PC-9 (cell line): ENCODE measurements around the gene CEP135. TPM values are rescaled to one million over a fixed set of nuclear protein-coding genes. Genes with fewer than 3 reads are reported as not detected.
A peak's percentile ranks its signal among the peaks of the same experiment; 100 is the strongest.

Experiments used
- BruUV-seq: library from RNA; stranded (reverse); fragments of 400-500 nt; replicated peaks from 2 replicates; lab custom pipeline; 2021; lab: Mats Ljungman, UMichigan
- CTCF ChIA-PET: fragments of 300-600 bp; sonication (Branson Sonifier 250); formaldehyde crosslinking; loops from one replicate; lab custom pipeline; 2022; ENCODE audit warnings: antibody characterized with exemption; lab: Charles Lee
- POLR2A ChIA-PET: fragments of 300-600 bp; sonication (Branson Sonifier 250); formaldehyde crosslinking; loops from one replicate; lab custom pipeline; 2022; ENCODE audit warnings: antibody characterized with exemption; ENCODE audit not compliant: unreplicated experiment; lab: Charles Lee
- DNase-seq, 2 experiments: peaks; one replicate each; pipeline versions ENCODE4 v3.0.0 to v3.0.0-alpha.2; 2015 to 2022; ENCODE audit warnings: mixed read lengths in 1 of 2
- H2AFZ ChIP-seq: fragments of 200-600 bp; sonication (generic); 2 replicates; pipeline ENCODE4 v1.8.1; 2017; ENCODE audit warnings: antibody characterized with exemption
- H3F3A ChIP-seq: fragments of 200-600 bp; sonication (generic); 2 replicates; pipeline ENCODE4 v1.8.1; 2017; ENCODE audit warnings: antibody characterized with exemption, mild to moderate bottlenecking, low read depth; ENCODE audit not compliant: insufficient read depth
- H3K27ac ChIP-seq: fragments of 200-600 bp; sonication (generic); 2 replicates; pipeline ENCODE4 v1.6.1; 2016; ENCODE audit warnings: mixed run types
- H3K27me3 ChIP-seq: fragments of 200-600 bp; sonication (generic); 2 replicates; pipeline ENCODE4 v1.6.1; 2016; ENCODE audit warnings: low read depth, mixed run types; ENCODE audit not compliant: insufficient read depth
- H3K36me3 ChIP-seq: fragments of 200-600 bp; sonication (generic); 2 replicates; pipeline ENCODE4 v1.6.1; 2016; ENCODE audit warnings: low read depth, mixed run types
- H3K4me1 ChIP-seq: fragments of 200-600 bp; sonication (generic); replicated peaks from 2 replicates; pipeline ENCODE4 v1.6.1; 2016; ENCODE audit warnings: mixed run types; ENCODE audit not compliant: insufficient read depth
- H3K4me2 ChIP-seq: fragments of 200-600 bp; sonication (generic); 2 replicates; pipeline ENCODE4 v1.6.1; 2017; ENCODE audit warnings: mixed run types
- H3K4me3 ChIP-seq: fragments of 200-600 bp; sonication (generic); 2 replicates; pipeline ENCODE4 v1.6.1; 2016; ENCODE audit warnings: mixed run types
- H3K79me2 ChIP-seq: fragments of 200-600 bp; sonication (generic); 2 replicates; pipeline ENCODE4 v1.6.1; 2017; ENCODE audit warnings: low read depth, mixed run types
- H3K9me2 ChIP-seq: fragments of 200-600 bp; sonication (generic); 2 replicates; pipeline ENCODE4 v1.8.1; 2017; ENCODE audit warnings: mild to moderate bottlenecking; ENCODE audit not compliant: insufficient read depth
- H3K9me3 ChIP-seq: fragments of 200-600 bp; sonication (generic); 2 replicates; pipeline ENCODE4 v1.8.1; 2016; ENCODE audit warnings: low read depth; ENCODE audit not compliant: insufficient read depth
- H4K20me1 ChIP-seq: fragments of 200-600 bp; sonication (generic); 2 replicates; pipeline ENCODE4 v1.8.1; 2017; ENCODE audit not compliant: insufficient read depth
- CTCF ChIP-seq: fragments of 200-600 bp; sonication (generic); conservative IDR thresholded peaks from 2 replicates; pipeline ENCODE4 v1.6.1; 2017; ENCODE audit warnings: mixed run types, antibody characterized with exemption, mild to moderate bottlenecking, moderate library complexity
- EZH2 ChIP-seq: fragments of 200-600 bp; sonication (generic); IDR thresholded peaks from 2 replicates; pipeline ENCODE4 v1.8.0; 2017; ENCODE audit warnings: antibody characterized with exemption, low read depth
- intact Hi-C: fragments of 100-400 bp; cut with micrococcal nuclease; formaldehyde crosslinking; loops from one replicate; pipeline ENCODE4 v1.10.0; 2022; ENCODE audit not compliant: unreplicated experiment
- total RNA-seq: library from RNA; stranded (reverse); gene quantifications from 2 replicates; pipeline ENCODE4 v1.2.3, GENCODE V29; 2021

Gene CEP135
- total RNA-seq, 1 experiment from 2014 or later = 8.8 TPM

- Histone ChIP-seq H3K4me2 (peak overlapping the region; percentile 90), H3K27ac (no peak overlapping the region), H4K20me1 (no peaks in the 10 kb centered on the region), H2AFZ (peak overlapping the region; percentile 77), H3K36me3 (no peaks in the 10 kb centered on the region), H3F3A (no peaks in the 10 kb centered on the region), H3K79me2 (no peaks in the 10 kb centered on the region), H3K27me3 (no peaks in the 10 kb centered on the region; the same call in 1 of the 2 replicates), H3K4me1 (no peaks in the 10 kb centered on the region; the same call in 1 of the 2 replicates), H3K9me3 (no peaks in the 10 kb centered on the region), H3K9me2 (no peaks in the 10 kb centered on the region), H3K4me3 (peak overlapping the region; percentile 57; the same call in 1 of the 2 replicates)
- intact Hi-C loops = no loop called here
- ChIA-PET POLR2A (no interaction called here), CTCF (no interaction called here)
- DNase-seq = peak in 1 of 2 experiments; percentile 17
- TF ChIP-seq EZH2 = no peak
- no peak for TF ChIP-seq CTCF
- no TSS peak for BruUV-seq
Observed at GRCh38 chr4:56048702-56049431, 100.1 kb downstream of the CEP135 start.

DNA sequence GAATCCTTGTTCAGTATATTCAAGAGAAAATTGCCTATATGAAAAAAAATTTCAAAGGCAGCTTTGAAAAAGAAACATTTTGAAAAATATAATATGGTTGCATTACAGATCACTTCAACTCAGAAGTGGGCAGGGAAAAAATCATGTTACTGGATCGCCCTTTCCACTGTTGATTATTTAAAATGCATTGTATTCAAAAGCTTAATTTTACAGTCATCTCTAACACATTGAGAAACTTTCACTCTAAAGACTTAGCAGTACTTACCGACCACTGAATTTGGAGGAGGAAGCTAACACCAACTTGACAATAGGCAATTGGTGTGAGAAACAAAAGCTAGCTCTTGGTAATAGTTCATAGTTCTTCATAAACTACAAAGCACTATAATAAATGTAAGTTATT is 101.9 kb downstream of the CEP135 start:
- no peaks in the 10 kb centered on the region for H3K9me3 ChIP-seq
- TF ChIP-seq CTCF = no peak
- TF ChIP-seq EZH2 = no peak
- no peak overlapping the region for H3K4me2 ChIP-seq
- H3K27me3 ChIP-seq = no peaks in the 10 kb centered on the region; the same call in 1 of the 2 replicates
- H3K27ac ChIP-seq = no peak overlapping the region
- ChIA-PET POLR2A (no interaction called here), CTCF (no interaction called here)
- H4K20me1 ChIP-seq = no peaks in the 10 kb centered on the region
- no peaks in the 10 kb centered on the region for H3K9me2 ChIP-seq
- no peak overlapping the region for H2AFZ ChIP-seq
- H3K4me1 ChIP-seq = no peaks in the 10 kb centered on the region; the same call in 1 of the 2 replicates
- no peaks in the 10 kb centered on the region for H3K79me2 ChIP-seq
- no TSS peak for BruUV-seq
- intact Hi-C loops = no loop called here
- no peak overlapping the region for H3K4me3 ChIP-seq
- H3K36me3 ChIP-seq = no peaks in the 10 kb centered on the region
- no peaks in the 10 kb centered on the region for H3F3A ChIP-seq
- DNase-seq = no peak

GRCh38 chr4:56051029-56051709 is 102.4 kb downstream of the CEP135 start:
- H3K9me2 ChIP-seq = no peaks in the 10 kb centered on the region
- no peaks in the 10 kb centered on the region for H3K36me3 ChIP-seq
- ChIA-PET POLR2A (no interaction called here), CTCF (no interaction called here)
- no peak for TF ChIP-seq EZH2
- no peak for TF ChIP-seq CTCF
- intact Hi-C loops = no loop called here
- no peaks in the 10 kb centered on the region for H3K9me3 ChIP-seq
- no peaks in the 10 kb centered on the region for H3K79me2 ChIP-seq
- BruUV-seq = no TSS peak
- no peaks in the 10 kb centered on the region for H4K20me1 ChIP-seq
- no peak for DNase-seq
- H3K4me3 ChIP-seq = no peak overlapping the region
- no peaks in the 10 kb centered on the region for H3F3A ChIP-seq
- H3K4me2 ChIP-seq = no peak overlapping the region
- no peak overlapping the region for H3K27ac ChIP-seq
- no peaks in the 10 kb centered on the region; the same call in 1 of the 2 replicates for H3K4me1 ChIP-seq
- H2AFZ ChIP-seq = no peak overlapping the region
- H3K27me3 ChIP-seq = no peaks in the 10 kb centered on the region; the same call in 1 of the 2 replicates
